Body of pancreas (tissue), 4 donors: ENCODE data around the gene AHCYL1. TPM values are rescaled to one million over a fixed set of nuclear protein-coding genes. Genes with fewer than 3 reads are reported as not detected.

ENCODE experiments used
- ATAC-seq: fragments of 150-250 bp; one replicate; pipeline ENCODE4 v1.9.1; 2016
- DNase-seq, 4 donors: peaks; one replicate each; pipeline ENCODE4 v3.0.0-alpha.2; 2019
- H3K27ac ChIP-seq, 4 donors: fragments of 200-600 bp; sonication (generic); 1 replicate in 3 of 4; 2 replicates in 1 of 4; pipeline versions ENCODE4 v1.5.1 to v1.6.1; 2016 to 2019; ENCODE audit warnings: mild to moderate bottlenecking in 1 of 4, mixed read lengths in 1 of 4, moderate library complexity in 1 of 4
- H3K27me3 ChIP-seq, 2 donors: fragments of 200-600 bp; sonication (generic); one replicate each; pipeline ENCODE4 v1.6.0; 2016; ENCODE audit warnings: mild to moderate bottlenecking in 1 of 2
- H3K36me3 ChIP-seq, 2 donors: fragments of 200-600 bp; sonication (generic); replicated peaks in 1 of 2; 2 replicates each; pipeline ENCODE4 v1.5.1; 2016; ENCODE audit warnings: low read depth in 2 of 2; ENCODE audit not compliant: insufficient read depth in 1 of 2
- H3K4me1 ChIP-seq: fragments of 200-600 bp; sonication (generic); one replicate; pipeline ENCODE4 v1.6.0; 2016
- H3K4me3 ChIP-seq, 2 donors: fragments of 200-600 bp; sonication (generic); 1 replicate in 1 of 2; 2 replicates in 1 of 2; pipeline ENCODE4 v1.5.1; 2016 to 2019
- H3K9me3 ChIP-seq, 3 donors: fragments of 200-600 bp; sonication (generic); 1 replicate in 2 of 3; 2 replicates in 1 of 3; pipeline ENCODE4 v1.5.1; 2016
- POLR2A ChIP-seq, 3 donors: fragments of 450-650 bp; IDR thresholded peaks; one replicate each; pipeline ENCODE4 v1.6.1; 2016; ENCODE audit warnings: antibody characterized with exemption in 3 of 3, mild to moderate bottlenecking in 2 of 3
- WGBS, 2 donors: methylation state at CpG; one replicate each; pipeline ENCODE4 v1.1.5; 2017; 5-methylcytosine and 5-hydroxymethylcytosine counted together
- intact Hi-C: fragments of 100-400 bp; cut with DNase I; formaldehyde crosslinking; loops from one replicate; pipeline ENCODE4 v1.15.1; 2023
- total RNA-seq, 2 donors: library from RNA; depleted of rRNA; stranded (reverse); fragments of >200 nt; gene quantifications; one replicate each; pipeline ENCODE4 v1.1.0, GENCODE V29; 2016
- TF ChIP-seq, protein P1 (sequence below), 7 experiments: fragments of 450-650 bp in 4 of 7; fragments of 200-600 bp in 3 of 7; sonication (generic) in 3 of 7; IDR thresholded peaks; one replicate each; pipeline ENCODE4 v1.5.1; 2016 to 2019; ENCODE audit warnings: antibody characterized with exemption in 7 of 7

AHCYL1 gene
- total RNA-seq, 2 donors from 2014 or later: 38.4 to 61.6 TPM

DNA sequence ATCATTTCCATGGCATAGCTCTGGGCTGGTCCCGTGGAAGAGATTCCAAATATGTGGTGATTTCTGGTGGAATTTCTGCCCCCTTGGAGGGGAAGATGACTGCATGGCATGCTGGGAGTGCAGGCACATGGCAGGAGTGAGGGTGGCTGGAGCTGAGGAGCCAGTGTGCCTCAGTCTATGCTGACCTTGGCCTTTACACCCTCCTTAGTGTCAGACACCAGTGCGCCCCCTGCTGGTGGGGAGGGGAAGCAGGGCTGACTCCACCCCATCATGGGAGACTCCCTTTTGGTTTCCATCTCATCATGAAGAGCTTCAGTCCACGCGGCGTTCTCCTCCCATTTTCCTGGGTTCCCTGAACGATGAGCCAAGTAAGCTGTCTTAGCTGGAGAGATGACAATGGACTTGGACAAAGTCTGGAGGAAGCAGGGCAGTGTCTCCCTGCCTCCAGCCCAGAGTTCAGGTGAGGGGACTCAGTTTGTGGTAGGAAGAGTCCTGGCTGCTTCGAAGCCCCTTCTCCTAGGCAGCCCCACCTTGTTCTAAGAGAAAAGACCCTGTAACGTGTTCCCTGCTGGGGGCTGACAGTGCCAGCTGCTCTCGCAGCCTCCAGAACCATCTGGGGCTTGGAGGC, 75.6 kb downstream of the AHCYL1 start:
- Histone ChIP-seq H3K4me3 (no peak overlapping the region), H3K9me3 (no peaks in the 10 kb centered on the region), H3K27me3 (no peaks in the 10 kb centered on the region), H3K36me3 (peaks cover 3 to 11% of the 10 kb centered on the region in 2 donors), H3K4me1 (no peaks in the 10 kb centered on the region), H3K27ac (no peak overlapping the region)
- intact Hi-C loops: no loop called here
- no peak for ATAC-seq
- peak in 2 of 4 donors; percentile 38 to 41 for DNase-seq
- 87 to 88% methylated on average over 9 of the region's 9 CpGs for WGBS, 2 donors
- no peak for TF ChIP-seq POLR2A (IDR thresholded peaks at IDR 0.05)
- TF ChIP-seq, protein P1, sequence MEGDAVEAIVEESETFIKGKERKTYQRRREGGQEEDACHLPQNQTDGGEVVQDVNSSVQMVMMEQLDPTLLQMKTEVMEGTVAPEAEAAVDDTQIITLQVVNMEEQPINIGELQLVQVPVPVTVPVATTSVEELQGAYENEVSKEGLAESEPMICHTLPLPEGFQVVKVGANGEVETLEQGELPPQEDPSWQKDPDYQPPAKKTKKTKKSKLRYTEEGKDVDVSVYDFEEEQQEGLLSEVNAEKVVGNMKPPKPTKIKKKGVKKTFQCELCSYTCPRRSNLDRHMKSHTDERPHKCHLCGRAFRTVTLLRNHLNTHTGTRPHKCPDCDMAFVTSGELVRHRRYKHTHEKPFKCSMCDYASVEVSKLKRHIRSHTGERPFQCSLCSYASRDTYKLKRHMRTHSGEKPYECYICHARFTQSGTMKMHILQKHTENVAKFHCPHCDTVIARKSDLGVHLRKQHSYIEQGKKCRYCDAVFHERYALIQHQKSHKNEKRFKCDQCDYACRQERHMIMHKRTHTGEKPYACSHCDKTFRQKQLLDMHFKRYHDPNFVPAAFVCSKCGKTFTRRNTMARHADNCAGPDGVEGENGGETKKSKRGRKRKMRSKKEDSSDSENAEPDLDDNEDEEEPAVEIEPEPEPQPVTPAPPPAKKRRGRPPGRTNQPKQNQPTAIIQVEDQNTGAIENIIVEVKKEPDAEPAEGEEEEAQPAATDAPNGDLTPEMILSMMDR (IDR thresholded peaks at IDR 0.05): peak in 5 of 7 experiments; percentile 27 to 44 (median 38)

DNA sequence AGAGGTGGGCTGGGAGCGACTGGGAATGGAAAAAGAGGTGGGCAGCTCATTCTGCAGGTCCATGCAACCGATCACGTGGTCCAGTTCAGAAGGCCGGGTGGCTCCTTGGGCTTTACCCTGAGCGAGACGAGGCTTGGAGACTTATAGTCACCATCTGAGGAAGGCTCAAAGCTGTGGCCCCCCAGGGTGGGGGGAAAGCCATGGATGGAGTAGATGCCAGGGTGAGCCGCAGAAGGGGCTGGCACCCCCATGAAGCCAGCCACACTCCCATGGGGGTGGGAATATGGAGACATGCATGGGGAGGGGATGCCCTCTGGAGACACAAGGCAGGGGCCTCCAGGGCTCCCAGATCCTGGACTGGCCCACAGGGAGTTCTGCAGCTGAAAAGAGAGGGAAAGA, 76.1 kb downstream of the AHCYL1 start:
- ATAC-seq (no peak), DNase-seq (no peak)
- H3K27ac ChIP-seq: no peak overlapping the region
- TF ChIP-seq, protein P1 (IDR thresholded peaks at IDR 0.05): no peak
- TF ChIP-seq POLR2A (IDR thresholded peaks at IDR 0.05): no peak
- no peak overlapping the region for H3K4me3 ChIP-seq
- 85 to 94% methylated on average over 7 of the region's 7 CpGs for WGBS, 2 donors
- H3K4me1 ChIP-seq: no peaks in the 10 kb centered on the region
- intact Hi-C loops: no loop called here
- H3K36me3 ChIP-seq: peaks cover 2 to 11% of the 10 kb centered on the region in 2 donors
- H3K9me3 ChIP-seq: no peaks in the 10 kb centered on the region
- no peaks in the 10 kb centered on the region for H3K27me3 ChIP-seq

DNA sequence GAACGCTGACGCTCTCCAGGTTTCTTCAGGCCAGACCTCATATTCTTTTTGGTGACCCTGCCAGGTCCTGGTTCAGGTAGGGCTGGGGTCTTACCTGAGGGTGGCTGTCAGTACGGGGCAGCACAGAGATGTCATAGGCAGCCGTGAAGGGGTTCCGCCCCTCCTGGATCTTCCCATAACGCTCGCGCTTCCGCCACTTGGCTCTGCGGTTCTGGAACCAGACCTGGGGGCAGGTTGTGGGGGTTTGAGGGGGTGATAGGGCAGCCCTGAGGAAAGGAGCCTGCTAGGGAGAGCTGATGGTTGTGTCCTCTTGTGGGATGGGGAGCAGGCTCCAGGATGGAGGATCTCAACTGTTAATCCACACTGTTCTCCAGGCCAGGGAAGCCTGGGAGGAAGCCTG, 76.8 kb downstream of the AHCYL1 start:
- no peaks in the 10 kb centered on the region for H3K27me3 ChIP-seq
- H3K4me3 ChIP-seq: no peak overlapping the region
- intact Hi-C loops: no loop called here
- no peaks in the 10 kb centered on the region for H3K4me1 ChIP-seq
- WGBS, 2 donors: 94 to 97% methylated on average over 10 of the region's 10 CpGs
- no peak overlapping the region for H3K27ac ChIP-seq
- DNase-seq (no peak), ATAC-seq (no peak)
- H3K36me3 ChIP-seq: peaks cover 0 to 9% of the 10 kb centered on the region in 2 donors
- H3K9me3 ChIP-seq: no peaks in the 10 kb centered on the region
- TF ChIP-seq POLR2A (IDR thresholded peaks at IDR 0.05): no peak
- TF ChIP-seq, protein P1 (IDR thresholded peaks at IDR 0.05): no peak

DNA sequence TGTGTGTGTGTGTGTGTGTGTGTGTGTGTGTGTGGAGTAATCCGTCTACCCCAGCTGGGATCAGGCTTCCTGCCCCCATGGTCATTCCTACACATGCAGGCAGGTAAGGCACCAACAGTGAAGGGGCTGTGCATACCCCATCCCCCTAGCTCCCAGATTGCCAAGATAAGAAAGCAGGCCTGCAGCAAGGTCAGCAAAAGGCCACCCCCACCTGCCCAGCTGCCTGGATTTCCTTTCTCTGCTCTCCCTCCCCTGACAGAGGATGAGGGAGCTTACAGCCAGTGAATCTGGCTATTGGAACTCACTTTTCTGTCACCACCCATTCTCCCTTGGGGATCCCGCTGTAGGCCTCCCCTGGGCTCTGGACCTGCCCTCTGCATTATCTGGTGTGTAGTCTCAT, 78.0 kb downstream of the AHCYL1 start:
- peaks cover 0 to 4% of the 10 kb centered on the region in 2 donors for H3K36me3 ChIP-seq
- no peak for ATAC-seq
- no peak for TF ChIP-seq POLR2A (IDR thresholded peaks at IDR 0.05)
- TF ChIP-seq, protein P1 (IDR thresholded peaks at IDR 0.05): no peak

DNA sequence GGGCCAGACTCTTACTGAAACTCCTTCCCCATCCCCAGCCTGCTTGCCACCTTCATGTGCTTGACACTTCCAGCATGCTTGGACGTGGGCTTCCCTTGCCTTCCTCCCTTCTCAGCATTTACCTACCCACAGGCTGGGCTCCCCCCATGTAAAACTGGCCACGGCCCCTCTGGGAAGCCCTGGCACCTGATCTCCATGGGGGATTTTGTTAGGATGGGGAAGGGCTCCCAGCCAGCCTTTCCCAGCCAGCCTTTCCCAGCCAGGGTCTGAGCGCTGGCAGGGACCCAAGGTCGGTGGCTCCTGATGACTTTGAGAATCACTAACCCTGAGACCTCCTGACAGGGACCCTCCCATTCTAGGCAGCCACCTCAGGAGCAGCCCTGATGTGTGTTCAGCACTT, 79.2 kb downstream of the AHCYL1 start:
- H3K27me3 ChIP-seq: peaks cover 5 to 15% of the 10 kb centered on the region in 2 donors
- DNase-seq (no peak), ATAC-seq (no peak)
- no peak overlapping the region for H3K27ac ChIP-seq
- no peak for TF ChIP-seq POLR2A (IDR thresholded peaks at IDR 0.05)
- TF ChIP-seq, protein P1 (IDR thresholded peaks at IDR 0.05): no peak
- H3K4me1 ChIP-seq: peaks cover 3% of the 10 kb centered on the region
- no peak overlapping the region for H3K4me3 ChIP-seq
- H3K36me3 ChIP-seq: no peaks in the 10 kb centered on the region
- intact Hi-C loops: no loop called here
- no peaks in the 10 kb centered on the region for H3K9me3 ChIP-seq
- 37 to 46% methylated on average over 4 of the region's 4 CpGs for WGBS, 2 donors

More for the DNA sequence above, 78.0 kb downstream of the AHCYL1 start:
- no peak overlapping the region for H3K4me3 ChIP-seq
- no peaks in the 10 kb centered on the region for H3K4me1 ChIP-seq
- no peaks in the 10 kb centered on the region for H3K9me3 ChIP-seq
- 65 to 71% methylated on average over 2 of the region's 2 CpGs for WGBS, 2 donors
- intact Hi-C loops: no loop called here
- no peak for DNase-seq
- H3K27ac ChIP-seq: no peak overlapping the region
- peaks cover 2 to 4% of the 10 kb centered on the region in 2 donors for H3K27me3 ChIP-seq
